RWPE1 (cell line): ENCODE results near the gene ULK4.

Source experiments
- CTCF ChIA-PET: fragments of 350-600 bp; sonication (Branson Sonifier 250); formaldehyde crosslinking; extraction: SDS; loops from one replicate; lab custom pipeline; 2021; lab: Yijun Ruan, JAX
- POLR2A ChIA-PET: fragments of 400-600 bp; formaldehyde crosslinking; extraction: SDS; loops from one replicate; lab custom pipeline; 2020; ENCODE audit warnings: antibody characterized with exemption; ENCODE audit not compliant: low non-redundant PET; lab: Yijun Ruan, JAX
- DNase-seq: peaks from one replicate; pipeline ENCODE4 v3.0.0; 2012; ENCODE audit warnings: low spot score
- H3K27ac ChIP-seq: fragments of 450-650 bp; 2 replicates; pipeline ENCODE4 v1.5.1; 2017
- TF ChIP-seq, protein P1 (sequence below): fragments of 450-650 bp; conservative IDR thresholded peaks from 2 replicates; pipeline ENCODE4 v1.5.1; 2017; ENCODE audit warnings: low read depth, mild to moderate bottlenecking

Gene ULK4

DNA sequence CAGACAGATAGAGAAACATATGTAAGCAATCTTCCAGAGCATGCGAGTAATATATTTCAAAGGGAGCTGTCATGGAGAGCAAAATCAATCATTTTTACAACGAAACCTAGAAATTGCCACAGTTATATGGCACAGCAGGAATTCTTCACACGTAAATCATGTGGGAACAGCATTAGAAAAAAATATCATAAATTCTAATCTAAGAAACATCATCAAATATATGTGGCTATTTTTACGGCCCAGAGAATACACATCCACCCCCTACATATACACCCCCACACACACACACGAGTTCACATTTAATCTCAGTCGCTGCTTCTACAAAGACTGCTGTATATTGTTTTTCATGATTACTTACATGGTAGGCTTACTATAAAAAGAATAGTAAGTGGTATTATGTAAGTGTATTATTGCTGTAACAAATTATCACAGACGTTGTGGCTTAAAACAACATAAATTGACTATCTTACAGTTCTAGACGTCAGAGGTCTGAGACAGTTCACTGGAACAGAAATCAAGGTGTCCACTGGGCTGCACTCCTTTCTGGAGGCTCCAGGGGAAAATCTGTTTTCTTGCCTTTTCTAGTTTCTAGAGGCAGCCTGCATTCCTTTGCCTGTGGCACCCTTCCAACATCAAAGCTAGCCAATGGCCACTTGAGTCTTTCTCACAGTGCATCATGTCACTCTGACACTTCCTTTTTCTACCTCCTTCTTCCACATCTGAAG is 363.3 kb downstream of the ULK4 start:
- DNase-seq = no peak
- POLR2A ChIA-PET = no interaction called here
- CTCF ChIA-PET = no interaction called here
- H3K27ac ChIP-seq = no peak overlapping the region
- TF ChIP-seq, protein P1, sequence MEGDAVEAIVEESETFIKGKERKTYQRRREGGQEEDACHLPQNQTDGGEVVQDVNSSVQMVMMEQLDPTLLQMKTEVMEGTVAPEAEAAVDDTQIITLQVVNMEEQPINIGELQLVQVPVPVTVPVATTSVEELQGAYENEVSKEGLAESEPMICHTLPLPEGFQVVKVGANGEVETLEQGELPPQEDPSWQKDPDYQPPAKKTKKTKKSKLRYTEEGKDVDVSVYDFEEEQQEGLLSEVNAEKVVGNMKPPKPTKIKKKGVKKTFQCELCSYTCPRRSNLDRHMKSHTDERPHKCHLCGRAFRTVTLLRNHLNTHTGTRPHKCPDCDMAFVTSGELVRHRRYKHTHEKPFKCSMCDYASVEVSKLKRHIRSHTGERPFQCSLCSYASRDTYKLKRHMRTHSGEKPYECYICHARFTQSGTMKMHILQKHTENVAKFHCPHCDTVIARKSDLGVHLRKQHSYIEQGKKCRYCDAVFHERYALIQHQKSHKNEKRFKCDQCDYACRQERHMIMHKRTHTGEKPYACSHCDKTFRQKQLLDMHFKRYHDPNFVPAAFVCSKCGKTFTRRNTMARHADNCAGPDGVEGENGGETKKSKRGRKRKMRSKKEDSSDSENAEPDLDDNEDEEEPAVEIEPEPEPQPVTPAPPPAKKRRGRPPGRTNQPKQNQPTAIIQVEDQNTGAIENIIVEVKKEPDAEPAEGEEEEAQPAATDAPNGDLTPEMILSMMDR = no peak

DNA sequence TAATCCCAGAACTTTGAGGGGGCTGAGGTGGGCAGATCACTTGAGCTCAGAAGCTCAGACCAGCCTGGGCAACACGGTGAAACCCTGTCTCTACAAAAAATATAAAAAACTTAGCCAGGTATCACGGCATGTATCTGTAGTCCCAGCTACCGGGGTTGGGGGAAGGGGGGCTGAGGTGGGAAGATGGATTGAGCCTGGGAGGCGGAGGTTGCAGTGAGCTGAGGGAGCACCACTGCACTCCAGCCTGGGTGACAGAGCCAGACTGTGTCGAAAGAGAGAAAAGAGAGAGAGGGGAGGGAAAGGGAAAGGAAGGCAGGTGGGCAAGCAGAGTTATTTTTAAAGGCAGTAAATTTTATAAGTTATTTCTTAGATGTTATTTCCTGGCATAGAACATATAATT is 368.1 kb downstream of the ULK4 start:
- TF ChIP-seq, protein P1 = no peak
- H3K27ac ChIP-seq = no peak overlapping the region
- POLR2A ChIA-PET = no interaction called here
- CTCF ChIA-PET = no interaction called here
- no peak for DNase-seq

DNA sequence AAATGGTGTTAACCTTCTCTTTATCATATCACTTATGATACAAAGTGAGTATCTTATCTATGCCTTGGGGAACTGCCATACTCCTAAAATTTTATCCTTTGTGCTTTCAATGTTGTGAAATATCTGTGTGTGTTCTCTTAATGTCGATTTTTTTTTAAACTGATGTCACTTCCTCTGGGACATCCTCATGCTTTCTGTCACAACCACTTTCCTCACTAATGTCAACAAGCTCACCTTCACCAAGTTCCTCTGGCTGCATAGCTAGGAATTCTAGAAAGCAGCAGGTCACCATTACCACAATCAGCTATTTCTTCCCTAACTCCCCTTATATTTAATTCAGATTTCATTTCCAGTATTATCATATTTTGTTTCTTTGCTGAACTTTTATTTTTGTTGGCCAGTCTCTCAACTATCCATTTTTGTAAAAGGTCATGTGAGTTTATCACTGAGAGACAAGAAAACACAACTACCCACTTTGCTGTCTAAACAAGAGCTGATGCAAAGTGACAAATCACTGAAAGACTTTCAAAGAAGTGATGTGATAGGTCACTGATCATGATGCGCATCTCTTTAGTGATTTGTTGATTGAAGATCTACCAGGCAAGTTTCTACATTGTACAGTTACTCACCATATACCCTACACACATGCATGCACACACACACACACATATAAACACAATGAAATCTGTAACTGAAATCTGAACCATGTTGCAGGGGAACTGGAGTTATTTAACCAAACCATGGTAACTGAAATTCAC is 369.0 kb downstream of the ULK4 start:
- CTCF ChIA-PET = no interaction called here
- POLR2A ChIA-PET = no interaction called here
- no peak overlapping the region for H3K27ac ChIP-seq
- no peak for DNase-seq
- TF ChIP-seq, protein P1 = no peak

DNA sequence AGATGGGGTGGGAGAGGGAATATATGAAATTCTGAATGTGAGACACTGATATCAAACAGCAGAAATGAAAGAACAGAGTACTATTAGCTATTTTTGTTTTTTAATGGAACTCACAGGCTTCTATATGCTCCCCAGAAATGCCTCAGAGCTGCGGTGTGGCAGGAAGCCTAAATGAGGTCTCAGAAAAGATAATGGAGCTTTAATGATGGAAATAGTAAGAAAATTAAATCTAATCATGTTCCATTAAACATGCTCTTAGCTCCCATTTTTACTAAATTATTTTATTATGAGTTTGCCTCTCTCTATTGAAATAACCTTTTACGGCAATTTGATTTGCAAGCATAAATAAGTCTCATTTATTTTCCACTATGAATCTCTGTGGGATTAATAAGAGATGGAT is 378.9 kb downstream of the ULK4 start:
- ChIA-PET POLR2A (no interaction called here), CTCF (no interaction called here)
- TF ChIP-seq, protein P1 = no peak
- DNase-seq = no peak
- no peak overlapping the region for H3K27ac ChIP-seq

DNA sequence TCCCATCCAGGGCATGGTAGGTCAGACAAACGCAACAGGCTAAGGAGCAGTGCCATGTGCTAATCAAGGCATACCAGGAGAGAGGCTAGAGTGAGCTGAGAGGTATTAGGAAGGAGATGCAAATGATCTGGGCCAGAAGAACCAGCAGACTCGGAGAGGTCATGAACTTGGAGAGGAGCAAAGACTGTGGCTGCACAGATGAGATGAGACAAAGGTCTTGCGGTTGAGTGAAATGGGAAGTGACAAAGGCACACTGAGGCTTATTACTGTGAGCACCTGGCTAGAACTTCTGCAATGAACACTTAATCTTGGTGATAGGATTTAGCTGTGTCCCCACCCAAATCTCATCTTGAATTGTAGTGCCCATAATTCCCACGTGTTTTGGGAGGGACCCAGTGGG is 380.2 kb downstream of the ULK4 start:
- H3K27ac ChIP-seq = no peak overlapping the region
- TF ChIP-seq, protein P1 = no peak
- ChIA-PET CTCF (no interaction called here), POLR2A (no interaction called here)
- DNase-seq = no peak

DNA sequence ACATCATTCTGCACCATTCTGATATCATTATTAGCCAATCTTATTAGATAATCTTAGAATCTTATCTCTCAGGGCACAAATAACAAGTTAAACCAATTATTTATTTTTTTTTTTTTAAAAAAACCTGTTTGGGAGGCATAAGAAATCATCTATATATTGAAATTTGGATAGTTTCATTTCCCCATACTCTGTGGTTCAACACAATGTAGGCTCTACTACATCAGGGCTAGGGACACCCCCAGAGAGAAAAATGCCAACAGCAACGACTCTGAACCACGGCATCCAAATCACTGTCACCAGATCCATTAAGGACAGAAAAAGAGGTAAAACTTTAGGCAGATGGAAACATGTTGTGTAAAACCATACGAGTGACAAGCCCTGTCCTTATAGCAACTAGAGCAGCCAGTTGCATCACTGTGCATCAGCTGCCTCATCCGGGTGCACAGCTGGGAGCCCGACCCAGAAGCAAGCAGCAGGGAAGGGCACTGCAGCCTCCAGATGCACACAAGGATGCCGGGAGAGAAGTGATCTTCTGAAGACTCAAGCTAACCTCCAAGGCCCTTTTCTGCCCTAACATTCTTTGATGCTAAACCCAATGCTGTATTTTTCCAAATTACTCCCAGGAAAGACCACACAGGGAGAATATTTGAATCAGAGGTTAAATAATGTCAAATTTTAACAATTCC is 381.5 kb downstream of the ULK4 start:
- CTCF ChIA-PET = no interaction called here

More for the DNA sequence above, 381.5 kb downstream of the ULK4 start:
- no peak overlapping the region for H3K27ac ChIP-seq
- POLR2A ChIA-PET = no interaction called here
- TF ChIP-seq, protein P1 = no peak
- no peak for DNase-seq
